ENCODE results near the gene SPC24.
"Not testable (repeated sequence)": the region's sequence is repeated elsewhere in the genome, so short reads cannot be mapped to it uniquely, and the experiment has no call there.

The SPC24 gene

GRCh38 chr19:11137542-11138384 lies 17.8 kb downstream of the SPC24 start:
- peak overlapping the region; percentile 15 for H3K4me3 ChIP-seq (ENCODE audit: low read length)
- peak; percentile 78 for TF ChIP-seq CTCF (IDR thresholded peaks at IDR 0.05; ENCODE audit: insufficient read depth, low read depth, low read length, missing control alignments)
- DNase-seq (ENCODE audit: low read depth): peak; percentile 83

GRCh38 chr19:11136400-11137101 lies 19.0 kb downstream of the SPC24 start:
- DNase-seq (ENCODE audit: low read depth): no peak
- H3K4me3 ChIP-seq (ENCODE audit: low read length): no peak overlapping the region
- TF ChIP-seq CTCF (IDR thresholded peaks at IDR 0.05; ENCODE audit: insufficient read depth, low read depth, low read length, missing control alignments): no peak

GRCh38 chr19:11131471-11131870 lies 24.1 kb downstream of the SPC24 start:
- DNase-seq (ENCODE audit: low read depth): no peak
- no peak for TF ChIP-seq CTCF (IDR thresholded peaks at IDR 0.05; ENCODE audit: insufficient read depth, low read depth, low read length, missing control alignments)
- no peak overlapping the region for H3K4me3 ChIP-seq (ENCODE audit: low read length)

GRCh38 chr19:11130824-11131455 lies 24.6 kb downstream of the SPC24 start:
- no peak overlapping the region for H3K4me3 ChIP-seq (ENCODE audit: low read length)
- peak; percentile 82 for TF ChIP-seq CTCF (IDR thresholded peaks at IDR 0.05; ENCODE audit: insufficient read depth, low read depth, low read length, missing control alignments)
- peak; percentile 57 for DNase-seq (ENCODE audit: low read depth)

- TF ChIP-seq CTCF (IDR thresholded peaks at IDR 0.05; ENCODE audit: insufficient read depth, low read depth, low read length, missing control alignments): no peak
- H3K4me3 ChIP-seq (ENCODE audit: low read length): no peak overlapping the region
- DNase-seq (ENCODE audit: low read depth): no peak
Observed at GRCh38 chr19:11127905-11128304, 27.7 kb downstream of the SPC24 start.

- peak; percentile 68 for DNase-seq (ENCODE audit: low read depth)
- peak; percentile 78 for TF ChIP-seq CTCF (IDR thresholded peaks at IDR 0.05; ENCODE audit: insufficient read depth, low read depth, low read length, missing control alignments)
Observed at GRCh38 chr19:11125994-11126685, 29.4 kb downstream of the SPC24 start.

GRCh38 chr19:11124157-11124556 lies 31.4 kb downstream of the SPC24 start:
- H3K4me3 ChIP-seq (ENCODE audit: low read length): not testable (repeated sequence)

More at GRCh38 chr19:11125994-11126685, 29.4 kb downstream of the SPC24 start:
- no peak overlapping the region for H3K4me3 ChIP-seq (ENCODE audit: low read length)

More at GRCh38 chr19:11124157-11124556, 31.4 kb downstream of the SPC24 start:
- not testable (repeated sequence) for DNase-seq (ENCODE audit: low read depth)
